H1 (cell line): ENCODE measurements around the gene INAFM1.

Experiments used
- CEBPB ChIP-seq: IDR thresholded peaks from 2 replicates; pipeline ENCODE4 v1.6.1; 2012; ENCODE audit warnings: low read depth, low read length
- CHD7 ChIP-seq: fragments of 300-600 bp; sonication (generic); IDR thresholded peaks from 2 replicates; pipeline ENCODE4 v1.7.1; 2012; ENCODE audit warnings: low read length, moderate library complexity, mild to moderate bottlenecking, inconsistent platforms; ENCODE audit not compliant: insufficient replicate concordance
- CTCF ChIP-seq, 3 experiments: IDR thresholded peaks; 1 replicate in 2 of 3; 2 replicates in 1 of 3; pipeline versions ENCODE4 v1.5.1 to v1.6.1; 2011; ENCODE audit warnings: low read length in 3 of 3, mild to moderate bottlenecking in 3 of 3, inconsistent platforms in 2 of 3, low read depth in 1 of 3, moderate library complexity in 1 of 3; ENCODE audit not compliant: insufficient read depth in 1 of 3; ENCODE audit errors: control extremely low read depth in 1 of 3
- EP300 ChIP-seq, 2 experiments: IDR thresholded peaks; 1 replicate in 1 of 2; 2 replicates in 1 of 2; pipeline ENCODE4 v1.6.1; 2011 to 2012; ENCODE audit warnings: low read depth in 2 of 2, low read length in 2 of 2, mild to moderate bottlenecking in 2 of 2, borderline replicate concordance in 1 of 2, inconsistent platforms in 1 of 2, moderate library complexity in 1 of 2
- JUND ChIP-seq: IDR thresholded peaks from 2 replicates; pipeline ENCODE4 v1.6.1; 2011; ENCODE audit warnings: mild to moderate bottlenecking, improper control_type of control experiment, low read length
- KDM1A ChIP-seq: fragments of 200-600, 300-600 bp; sonication (generic); IDR thresholded peaks from 2 replicates; pipeline ENCODE4 v1.7.1; 2016; ENCODE audit warnings: mild to moderate bottlenecking, low read length, borderline replicate concordance
- POLR2A ChIP-seq, 2 experiments: IDR thresholded peaks; 1 replicate in 1 of 2; 2 replicates in 1 of 2; pipeline ENCODE4 v1.6.1; 2011; ENCODE audit warnings: low read depth in 2 of 2, low read length in 2 of 2, mild to moderate bottlenecking in 2 of 2; ENCODE audit errors: control extremely low read depth in 1 of 2
- POLR2AphosphoS5 ChIP-seq: IDR thresholded peaks from 2 replicates; pipeline ENCODE4 v1.6.1; 2011; ENCODE audit warnings: low read depth, low read length
- RFX5 ChIP-seq: IDR thresholded peaks from 2 replicates; pipeline ENCODE4 v1.6.1; 2011; ENCODE audit warnings: low read depth, low read length, improper control_type of control experiment, borderline replicate concordance
- RNF2 ChIP-seq: fragments of 200-900, 300-1000 bp; sonication (generic); IDR thresholded peaks from 2 replicates; pipeline ENCODE4 v1.7.1; 2016; ENCODE audit warnings: borderline replicate concordance, low read depth, mild to moderate bottlenecking, antibody characterized with exemption, low read length; ENCODE audit not compliant: poor library complexity, severe bottlenecking; ENCODE audit errors: missing control alignments
- TAF1 ChIP-seq: IDR thresholded peaks from 2 replicates; pipeline ENCODE4 v1.6.1; 2011; ENCODE audit warnings: mild to moderate bottlenecking, low read depth, low read length
- USF2 ChIP-seq: IDR thresholded peaks from 2 replicates; pipeline ENCODE4 v1.6.1; 2011; ENCODE audit warnings: low read length, improper control_type of control experiment
- ZNF274 ChIP-seq: IDR thresholded peaks from 2 replicates; pipeline ENCODE4 v1.7.0; 2012; ENCODE audit warnings: low read length, borderline replicate concordance; ENCODE audit errors: extremely low read depth

- TF ChIP-seq CTCF (IDR thresholded peaks at IDR 0.05; ENCODE audit: control extremely low read depth in 1 of 3, insufficient read depth in 1 of 3, low read depth in 1 of 3, low read length in 3 of 3) (no peak), RNF2 (no peak), JUND (no peak), KDM1A (no peak), POLR2A (IDR thresholded peaks at IDR 0.05; ENCODE audit: control extremely low read depth in 1 of 2, low read depth in 2 of 2, low read length in 2 of 2) (peak; percentile 71 to 78; a peak in 2 of 3 replicates), CHD7 (no peak), RFX5 (no peak), TAF1 (peak; percentile 88), ZNF274 (no peak), POLR2AphosphoS5 (no peak; the same call in 1 of the 2 replicates), USF2 (no peak; the same call in 1 of the 2 replicates), EP300 (IDR thresholded peaks at IDR 0.05; ENCODE audit: borderline replicate concordance in 1 of 2, low read depth in 2 of 2, low read length in 2 of 2) (no peak), CEBPB (0 out of 2 replicates have a peak, but pooled peaks have one; percentile 0)
These were observed 1.2 kb upstream of the INAFM1 start for GRCh38 chr19:47273313-47274070.
